T-helper 9 cell (primary cell): ENCODE measurements around the gene IGLL5.
"Not testable (repeated sequence)": the region's sequence is repeated elsewhere in the genome, so short reads cannot be mapped to it uniquely, and the experiment has no call there.

Experiments used
- DNase-seq: peaks from one replicate; pipeline ENCODE4 v3.0.0-alpha.2; 2020

IGLL5 gene

DNA sequence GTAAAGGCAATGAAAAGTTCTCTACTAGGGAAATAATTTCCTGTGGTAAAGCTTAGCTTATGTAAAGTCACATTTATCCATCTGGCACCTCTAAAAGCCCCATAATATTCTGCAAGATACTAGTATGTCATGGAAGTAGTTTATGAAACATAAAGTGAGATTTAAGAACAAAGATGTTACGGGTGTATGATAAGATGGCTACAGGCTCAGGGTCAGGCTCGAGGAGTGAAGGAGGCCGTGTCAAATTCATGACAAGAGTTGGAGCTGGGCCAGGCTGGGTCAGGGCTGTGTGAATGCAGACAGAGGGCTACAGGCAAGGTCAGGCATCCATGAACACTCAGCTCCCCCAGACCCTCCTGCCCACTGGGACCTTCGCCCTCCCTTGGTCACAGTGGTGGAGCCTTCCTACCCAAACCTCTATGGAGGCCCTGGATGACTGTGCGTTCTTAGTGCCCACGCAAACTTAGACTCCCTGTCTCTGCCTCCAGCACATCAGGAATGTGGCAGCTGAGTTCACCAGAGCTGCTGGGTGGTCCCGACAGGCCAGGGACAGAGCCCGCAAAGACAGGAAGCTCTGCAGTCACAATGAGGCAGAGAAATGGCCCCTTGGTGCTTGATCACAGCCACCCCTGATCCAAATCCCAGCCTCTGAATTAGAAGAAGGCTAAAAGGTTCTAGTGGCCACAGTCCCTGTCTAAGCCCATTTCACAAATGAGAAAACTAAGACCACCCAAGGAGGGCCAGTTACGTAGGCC is 14.8 kb downstream of the IGLL5 start:
- DNase-seq, result no peak

DNA sequence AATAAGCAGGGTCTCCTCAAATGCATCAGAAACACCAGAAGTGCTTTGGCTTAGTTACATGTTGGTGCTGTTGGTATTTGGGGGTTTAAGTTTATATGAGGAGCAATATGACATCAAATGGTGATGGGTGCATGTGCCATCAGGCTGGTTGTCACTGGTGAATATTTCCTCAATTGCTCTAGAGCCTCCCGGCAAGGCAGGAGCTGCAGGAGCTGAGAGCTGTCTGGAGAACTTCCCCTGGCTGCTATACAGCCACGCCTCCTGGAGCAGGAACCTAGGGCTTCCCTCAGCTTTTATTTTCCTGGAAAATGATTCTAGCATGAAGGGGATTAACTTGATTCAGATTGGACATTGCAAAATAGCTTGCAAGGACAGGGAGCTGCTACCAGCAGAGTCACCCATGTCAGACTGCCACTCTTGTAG is 15.8 kb downstream of the IGLL5 start:
- no peak for DNase-seq

DNA sequence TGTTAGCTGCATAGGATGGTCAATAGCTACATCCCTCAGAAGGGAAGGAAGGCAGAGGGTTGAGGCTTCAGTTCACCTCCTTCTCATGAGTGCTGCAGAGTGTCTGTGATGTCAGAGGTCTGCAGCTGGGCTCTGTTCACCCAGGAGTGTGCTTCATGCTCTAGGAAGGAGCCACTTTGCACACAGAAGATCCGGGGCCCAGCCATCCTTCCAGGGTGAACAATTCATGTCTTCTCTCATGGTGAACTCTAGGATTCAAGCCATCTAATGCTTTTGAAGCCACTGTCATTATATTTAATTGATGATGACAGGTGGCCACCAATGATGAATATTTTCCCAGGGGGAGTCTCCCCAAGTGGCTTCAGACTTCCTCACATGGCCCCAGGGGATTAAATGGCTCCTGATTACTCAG is 16.2 kb downstream of the IGLL5 start:
- DNase-seq, result not testable (repeated sequence)

DNA sequence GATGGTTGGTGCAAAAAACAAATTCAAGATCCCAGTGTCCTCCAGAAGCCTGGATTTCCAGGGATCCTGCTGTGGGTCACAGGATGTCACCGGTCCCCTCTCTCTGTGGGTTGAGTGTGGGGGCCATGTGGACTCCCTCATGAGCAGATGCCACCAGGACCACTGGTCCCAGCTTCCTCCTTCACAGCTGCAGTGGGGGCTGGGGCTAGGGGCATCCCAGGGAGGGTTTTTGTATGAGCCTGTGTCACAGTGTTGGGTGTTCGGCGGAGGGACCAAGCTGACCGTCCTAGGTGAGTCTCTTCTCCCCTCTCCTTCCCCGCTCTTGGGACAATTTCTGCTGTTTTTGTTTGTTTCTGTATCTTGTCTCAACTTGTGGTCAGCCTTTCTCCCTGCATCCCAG is 17.1 kb downstream of the IGLL5 start:
- DNase-seq, result not testable (repeated sequence)

DNA sequence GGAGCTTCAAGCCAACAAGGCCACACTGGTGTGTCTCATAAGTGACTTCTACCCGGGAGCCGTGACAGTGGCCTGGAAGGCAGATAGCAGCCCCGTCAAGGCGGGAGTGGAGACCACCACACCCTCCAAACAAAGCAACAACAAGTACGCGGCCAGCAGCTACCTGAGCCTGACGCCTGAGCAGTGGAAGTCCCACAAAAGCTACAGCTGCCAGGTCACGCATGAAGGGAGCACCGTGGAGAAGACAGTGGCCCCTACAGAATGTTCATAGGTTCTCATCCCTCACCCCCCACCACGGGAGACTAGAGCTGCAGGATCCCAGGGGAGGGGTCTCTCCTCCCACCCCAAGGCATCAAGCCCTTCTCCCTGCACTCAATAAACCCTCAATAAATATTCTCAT is 18.8 kb downstream of the IGLL5 start:
- not testable (repeated sequence) for DNase-seq

DNA sequence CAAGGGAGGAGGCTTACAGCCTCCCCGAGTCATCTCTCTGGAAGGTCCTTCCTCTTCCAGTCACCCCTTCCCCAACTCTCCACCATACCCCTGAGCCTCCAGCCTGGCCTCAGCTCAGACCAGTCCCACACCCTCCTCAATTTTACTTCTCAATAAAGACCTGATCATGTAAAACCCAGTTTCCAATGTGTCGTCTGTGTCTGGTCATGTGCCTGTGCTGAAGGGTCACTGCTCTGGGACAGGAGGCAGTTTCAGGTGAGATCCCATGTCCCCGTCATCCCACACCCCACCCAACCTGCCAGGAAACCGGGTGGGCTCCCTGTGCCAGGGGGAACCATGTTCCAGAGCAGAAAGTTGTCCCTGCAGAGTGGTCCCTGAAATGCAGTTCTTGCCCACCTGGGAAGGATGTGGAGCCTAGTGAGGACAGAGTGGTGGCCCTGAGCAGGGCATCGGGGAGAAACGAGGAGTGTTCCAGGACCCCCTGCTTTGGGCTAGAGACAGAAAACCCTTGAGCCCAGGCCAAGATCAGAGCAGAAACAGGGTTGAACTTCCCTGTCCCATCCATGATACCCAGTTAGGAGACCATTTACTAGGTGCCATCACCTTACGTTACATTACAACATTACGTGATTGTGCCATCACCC is 19.4 kb downstream of the IGLL5 start:
- DNase-seq, result no peak

DNA sequence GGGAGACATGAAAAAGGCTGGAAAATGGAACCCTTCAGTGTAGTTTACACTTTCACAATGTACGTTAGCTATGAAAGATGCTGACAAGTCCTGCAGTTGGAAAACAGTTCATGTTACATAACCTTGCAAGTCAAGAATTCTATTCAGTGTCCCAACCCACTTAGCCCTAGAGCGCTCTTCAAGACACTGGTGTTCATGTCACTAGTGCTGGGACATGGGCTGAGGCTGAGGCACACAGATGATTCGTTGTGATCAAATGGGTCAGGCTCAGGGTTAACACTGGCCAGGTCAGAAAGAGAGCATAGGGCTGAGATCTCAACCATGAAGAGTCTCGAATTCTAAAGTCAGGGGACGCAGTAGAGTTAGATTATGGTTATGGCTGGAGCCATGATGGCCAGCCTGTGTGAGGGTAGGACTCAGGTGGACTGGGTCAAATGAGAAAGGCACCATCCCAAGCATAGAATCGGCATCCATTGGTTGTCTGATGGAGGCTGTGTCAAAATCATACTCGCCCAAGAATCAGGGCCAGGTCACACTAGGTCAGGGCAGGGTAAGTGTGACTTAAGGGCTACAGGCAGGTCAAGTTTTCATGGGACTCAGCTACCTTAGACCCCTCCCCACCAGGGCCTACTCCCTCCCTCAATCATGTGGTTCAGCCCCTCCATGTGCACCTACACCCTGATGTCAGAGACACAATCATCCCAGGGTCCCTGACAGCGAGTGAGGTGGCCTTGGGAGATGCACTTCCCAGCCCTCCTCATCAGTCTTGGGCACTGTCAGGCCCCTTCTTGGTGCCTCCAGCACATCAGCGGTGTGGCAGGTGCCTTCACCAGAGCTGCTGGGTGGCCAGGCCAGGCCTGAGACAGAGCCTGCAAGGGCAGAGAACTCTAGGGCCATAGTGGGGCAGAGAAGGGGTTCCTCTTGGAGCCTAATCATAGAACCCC is 20.2 kb downstream of the IGLL5 start:
- no peak for DNase-seq

DNA sequence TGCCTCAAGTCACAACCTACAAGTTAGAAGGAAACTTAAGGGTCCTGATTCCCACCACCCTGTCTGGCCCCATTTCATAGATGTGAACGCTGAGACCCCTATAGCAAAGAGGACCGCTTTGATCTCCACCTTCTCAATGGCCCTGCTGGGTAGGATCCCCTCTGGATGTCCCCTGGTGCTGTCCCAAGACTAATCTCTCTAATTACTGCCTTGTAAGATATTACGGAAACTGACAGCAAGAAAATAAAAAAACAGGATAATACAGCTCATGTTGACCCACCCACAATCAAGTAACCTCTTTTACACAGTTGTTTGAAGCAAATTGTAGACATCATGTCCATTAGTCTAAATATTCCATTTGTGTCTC is 20.9 kb downstream of the IGLL5 start:
- DNase-seq, result no peak

DNA sequence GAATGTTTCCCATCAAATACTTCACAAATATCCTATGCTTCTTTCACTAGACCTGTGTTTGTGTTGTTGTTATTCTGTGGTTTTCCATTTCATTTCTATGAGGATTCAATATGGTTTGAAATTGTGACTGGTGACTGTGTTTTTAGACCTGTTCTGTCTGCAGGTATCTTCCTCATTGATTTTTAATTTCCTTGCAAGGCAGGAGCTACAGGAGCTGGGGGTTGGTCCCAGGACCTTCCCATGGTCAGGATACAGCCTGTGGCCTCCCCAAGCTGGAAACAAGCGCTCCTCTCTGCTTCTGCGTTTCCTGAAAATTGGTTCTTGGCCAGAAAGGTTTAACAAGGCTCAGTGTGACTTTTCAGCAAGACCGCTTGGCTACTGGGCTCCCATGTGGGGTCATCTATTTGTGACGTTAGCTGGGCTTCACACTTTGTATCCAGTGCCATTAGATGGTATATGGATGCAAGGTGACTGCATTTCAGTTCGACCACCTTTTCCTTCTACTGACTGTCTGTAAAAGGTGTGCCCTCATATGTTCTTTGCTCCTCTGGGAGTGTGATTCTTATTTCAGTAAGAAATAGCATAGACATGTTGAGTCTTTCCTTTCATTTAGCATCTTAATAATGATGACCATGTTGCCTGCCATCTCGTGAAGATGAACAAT is 21.5 kb downstream of the IGLL5 start:
- no peak for DNase-seq

DNA sequence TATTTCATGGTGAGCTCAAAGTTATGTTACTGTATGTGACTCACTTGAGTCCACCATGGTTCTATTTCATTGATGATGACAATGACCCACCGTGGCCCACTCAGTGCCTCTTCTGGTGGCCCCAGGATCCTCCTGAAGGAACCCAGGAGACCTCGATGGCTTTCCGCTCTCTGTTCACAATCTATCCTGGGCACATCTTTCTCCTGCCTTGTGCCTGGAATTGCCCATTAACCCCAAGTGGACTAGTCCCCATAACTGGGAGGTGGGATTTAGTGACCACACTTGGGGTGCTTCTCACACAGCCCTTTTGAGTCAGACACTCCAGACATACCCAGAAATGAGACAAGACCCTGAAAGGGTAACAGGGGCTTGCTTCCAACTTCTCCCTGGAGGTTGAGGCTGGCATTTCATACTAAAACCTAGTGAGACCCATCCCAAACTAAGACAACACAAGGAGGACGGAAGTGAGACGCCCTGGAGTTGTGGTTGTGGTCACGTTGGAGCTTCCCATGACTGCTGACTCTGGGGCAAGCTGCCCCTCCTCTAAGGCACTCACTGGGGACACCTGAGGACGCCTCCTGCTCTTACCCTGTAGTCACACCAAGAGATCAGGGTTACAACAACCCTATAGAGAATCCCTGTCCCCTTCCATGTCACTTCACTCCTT is 22.1 kb downstream of the IGLL5 start:
- no peak for DNase-seq

DNA sequence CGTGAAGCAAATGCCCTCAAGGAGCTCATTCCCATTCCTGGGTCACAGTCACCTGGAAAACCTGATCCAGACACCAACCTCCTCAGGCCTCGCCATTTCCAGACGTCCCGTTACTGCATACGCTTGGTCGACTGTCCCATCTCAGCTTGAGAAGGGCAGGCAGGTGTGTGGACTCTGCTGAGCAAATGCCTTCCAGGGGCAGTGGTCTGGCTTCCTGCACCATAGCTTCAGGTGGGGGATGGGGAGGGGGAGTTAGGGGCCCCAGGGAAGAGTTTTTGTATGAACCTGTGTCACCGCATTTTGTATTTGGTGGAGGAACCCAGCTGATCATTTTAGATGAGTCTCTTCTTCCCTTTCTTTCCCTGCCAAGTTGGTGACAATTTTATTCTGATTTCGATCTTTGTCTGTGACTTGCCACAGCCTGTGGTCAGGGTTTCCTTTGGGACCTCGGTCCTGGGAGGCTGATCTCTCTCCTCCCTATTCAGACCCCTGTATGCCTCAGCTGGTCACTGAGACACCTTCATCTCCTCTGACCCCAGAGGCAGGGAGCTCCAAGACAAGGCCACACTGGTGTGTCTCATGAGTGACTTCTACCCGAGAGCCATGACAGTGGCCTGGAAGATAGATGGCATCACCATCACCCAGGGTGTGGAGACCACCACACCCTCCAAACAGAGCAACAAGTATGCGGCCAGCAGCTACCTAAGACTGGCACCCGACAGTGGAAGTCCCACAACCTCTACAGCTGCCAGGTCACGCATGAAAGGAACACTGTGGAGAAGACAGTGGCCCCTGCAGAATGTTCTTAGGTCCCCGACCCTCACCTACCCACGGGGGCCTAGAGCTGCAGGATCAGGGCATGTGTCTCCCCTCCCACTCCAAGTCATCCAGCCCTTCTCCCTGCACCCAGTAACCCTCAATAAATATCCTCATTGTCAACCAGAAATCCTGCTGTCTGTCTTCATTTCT is 22.9 kb downstream of the IGLL5 start:
- no peak for DNase-seq

DNA sequence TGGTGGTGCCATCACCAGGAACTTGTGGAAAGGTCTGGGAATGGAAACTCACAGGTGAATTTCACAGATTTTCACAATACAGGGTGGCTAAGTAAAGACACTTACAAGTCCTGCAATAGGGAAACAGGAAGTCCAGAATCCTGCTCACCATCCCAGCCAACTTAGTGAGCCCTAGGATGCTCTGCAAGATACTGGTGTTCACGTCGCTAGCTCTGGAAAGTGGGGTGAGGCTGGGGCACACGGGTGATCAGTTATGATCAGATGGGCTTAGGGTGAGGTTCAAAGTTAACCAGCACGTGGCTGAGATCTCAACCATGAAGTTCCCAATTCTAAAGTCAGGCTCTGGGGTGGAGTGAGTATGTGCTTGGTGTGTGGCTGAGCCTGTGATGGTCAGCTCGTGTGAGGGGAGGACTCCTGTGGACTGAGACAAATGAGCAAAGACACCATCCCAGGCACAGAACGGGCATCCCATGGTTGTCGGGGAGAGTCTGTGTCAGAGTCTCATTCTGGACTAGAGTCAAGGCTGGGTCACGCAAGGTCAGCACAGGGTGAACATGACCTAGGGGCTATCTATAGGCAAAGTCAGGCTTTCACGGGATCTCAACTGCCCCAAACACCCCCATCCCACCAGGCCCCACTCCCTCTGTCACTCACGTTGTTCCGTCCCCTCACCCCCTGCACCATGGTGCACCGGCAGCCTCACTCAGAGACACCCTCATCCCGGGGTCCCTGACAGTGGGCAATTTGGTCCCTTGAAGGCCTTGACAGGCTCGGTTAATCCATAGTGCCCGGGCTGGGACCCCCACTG is 23.9 kb downstream of the IGLL5 start:
- no peak for DNase-seq

DNA sequence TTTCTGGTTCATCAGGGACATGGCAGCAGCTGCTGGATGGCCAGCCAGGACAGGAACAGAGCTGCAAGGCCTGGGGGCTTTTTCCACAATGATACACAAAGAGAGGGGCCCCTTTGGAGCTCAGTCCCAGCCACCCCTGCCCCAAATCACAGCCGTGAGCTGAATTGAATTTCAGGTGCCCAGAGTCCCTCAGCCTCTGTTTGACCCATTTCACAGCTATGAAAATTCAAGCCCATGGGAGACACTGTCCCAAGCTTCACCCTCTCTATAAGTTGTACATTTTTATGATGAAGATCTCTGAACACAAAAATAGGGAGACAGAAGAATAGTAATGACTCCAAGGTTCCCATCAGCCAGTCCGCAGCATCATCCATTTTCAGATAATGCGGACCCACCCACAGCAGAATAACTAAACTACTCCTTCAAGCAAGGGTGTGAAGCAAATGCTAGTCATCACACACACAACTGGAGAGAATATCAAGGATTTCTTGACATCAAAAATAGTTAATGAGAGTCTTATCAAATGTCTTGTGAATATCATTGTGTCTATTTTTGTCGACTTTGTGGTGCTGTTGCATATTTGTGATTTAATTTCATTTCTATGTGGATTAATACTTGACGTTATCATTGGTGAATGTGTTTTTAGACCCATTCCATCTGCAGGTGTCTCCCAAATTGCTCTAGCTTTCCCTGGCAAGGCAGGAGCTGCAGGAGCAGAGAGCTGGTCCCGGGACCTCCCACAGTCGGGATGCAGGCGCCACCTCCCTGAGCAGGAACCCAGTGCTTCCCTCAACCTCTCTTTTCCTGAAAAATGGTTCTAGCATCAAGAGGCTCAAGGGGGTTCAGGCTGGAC is 24.7 kb downstream of the IGLL5 start:
- DNase-seq, result no peak

DNA sequence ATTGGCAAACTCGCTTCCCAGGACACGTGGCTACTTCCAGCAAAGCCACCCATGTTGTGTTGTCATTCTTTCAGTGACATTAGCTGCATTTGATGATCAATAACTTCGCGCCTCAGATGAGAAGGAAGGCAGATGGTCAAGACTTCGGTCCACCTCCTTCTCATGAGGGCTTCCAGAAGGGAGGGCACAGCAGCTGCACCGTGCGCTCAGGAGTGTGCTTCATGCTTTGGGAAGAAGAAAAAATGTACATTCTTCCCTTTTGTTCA is 25.3 kb downstream of the IGLL5 start:
- DNase-seq, result no peak

DNA sequence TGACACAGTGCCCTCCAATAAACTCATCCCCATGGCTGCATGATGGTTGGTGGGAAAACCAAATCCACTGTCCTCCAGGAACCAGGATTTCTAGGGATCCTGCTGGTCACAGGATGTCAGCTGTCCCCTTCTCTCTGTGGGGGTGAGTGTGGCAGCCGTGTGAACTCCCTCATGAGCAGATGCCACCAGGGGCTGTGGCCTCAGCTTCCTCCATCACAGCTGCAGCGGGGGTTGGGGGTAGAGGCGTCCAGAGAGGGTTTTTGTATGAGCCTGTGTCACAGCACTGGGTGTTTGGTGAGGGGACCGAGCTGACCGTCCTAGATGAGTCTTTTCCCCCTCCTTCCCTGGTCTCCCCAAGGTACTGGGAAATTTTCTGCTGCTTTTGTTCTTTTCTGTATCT is 26.4 kb downstream of the IGLL5 start:
- DNase-seq, result no peak

DNA sequence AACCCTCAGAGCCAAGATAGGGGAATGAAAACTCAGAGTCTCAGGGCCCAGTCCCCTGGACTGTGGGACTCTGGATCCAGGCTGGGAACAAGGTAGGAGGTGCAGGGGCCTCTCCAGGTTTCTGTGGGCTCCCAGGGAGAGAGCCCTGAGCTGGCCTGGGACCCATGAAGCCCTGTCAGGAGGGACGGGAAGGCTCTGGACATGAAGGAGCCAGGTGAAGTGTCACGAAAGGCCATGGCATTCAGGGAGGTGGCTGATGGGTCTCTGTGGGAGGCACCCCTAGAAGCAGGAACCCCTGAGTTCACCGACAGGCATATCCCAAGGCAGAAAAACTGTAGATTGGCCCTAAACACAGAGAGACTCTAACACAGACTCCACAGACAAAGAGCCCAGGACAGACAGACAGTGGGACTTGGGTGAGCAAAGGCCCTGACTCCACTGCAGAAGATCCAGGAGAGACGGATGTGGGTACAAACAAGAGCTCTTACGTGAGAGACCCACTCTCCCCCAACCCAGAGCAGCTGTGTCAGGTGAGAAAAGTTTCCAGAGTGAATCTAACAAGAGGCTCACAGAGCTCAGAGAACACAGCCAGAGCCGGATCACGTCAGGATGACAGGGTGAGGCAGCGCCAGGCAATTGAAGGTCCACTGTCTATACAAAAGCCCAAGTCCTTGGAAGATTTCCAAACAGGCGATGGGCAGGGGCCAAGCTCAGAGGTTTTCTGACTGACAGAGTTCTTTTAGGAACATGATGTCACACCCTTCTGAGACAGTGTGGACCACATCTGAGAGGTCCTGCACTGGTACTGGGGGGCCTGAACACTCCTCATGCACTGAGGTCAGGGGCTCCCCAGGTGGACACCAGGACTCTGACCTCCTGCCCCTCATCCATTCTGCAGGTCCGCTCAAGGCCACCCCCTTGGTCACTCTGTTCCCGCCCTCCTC is 27.4 kb downstream of the IGLL5 start:
- no peak for DNase-seq

DNA sequence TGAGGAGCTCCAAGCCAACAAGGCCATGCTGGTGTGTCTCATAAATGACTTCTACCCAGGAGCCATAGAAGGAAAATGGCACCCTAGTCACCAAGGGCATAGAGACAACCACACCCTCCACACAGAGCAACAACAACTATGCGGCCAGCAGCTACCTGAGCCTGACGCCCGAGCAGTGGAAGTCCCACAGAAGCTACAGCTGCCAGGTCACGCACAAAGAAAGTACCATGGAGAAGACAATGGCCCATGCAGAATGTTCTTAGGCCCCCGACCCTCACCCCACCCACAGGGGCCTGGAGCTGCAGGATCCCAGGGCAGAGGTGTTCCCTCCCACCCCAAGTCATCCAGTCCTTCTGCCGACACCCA is 28.0 kb downstream of the IGLL5 start:
- no peak for DNase-seq

DNA sequence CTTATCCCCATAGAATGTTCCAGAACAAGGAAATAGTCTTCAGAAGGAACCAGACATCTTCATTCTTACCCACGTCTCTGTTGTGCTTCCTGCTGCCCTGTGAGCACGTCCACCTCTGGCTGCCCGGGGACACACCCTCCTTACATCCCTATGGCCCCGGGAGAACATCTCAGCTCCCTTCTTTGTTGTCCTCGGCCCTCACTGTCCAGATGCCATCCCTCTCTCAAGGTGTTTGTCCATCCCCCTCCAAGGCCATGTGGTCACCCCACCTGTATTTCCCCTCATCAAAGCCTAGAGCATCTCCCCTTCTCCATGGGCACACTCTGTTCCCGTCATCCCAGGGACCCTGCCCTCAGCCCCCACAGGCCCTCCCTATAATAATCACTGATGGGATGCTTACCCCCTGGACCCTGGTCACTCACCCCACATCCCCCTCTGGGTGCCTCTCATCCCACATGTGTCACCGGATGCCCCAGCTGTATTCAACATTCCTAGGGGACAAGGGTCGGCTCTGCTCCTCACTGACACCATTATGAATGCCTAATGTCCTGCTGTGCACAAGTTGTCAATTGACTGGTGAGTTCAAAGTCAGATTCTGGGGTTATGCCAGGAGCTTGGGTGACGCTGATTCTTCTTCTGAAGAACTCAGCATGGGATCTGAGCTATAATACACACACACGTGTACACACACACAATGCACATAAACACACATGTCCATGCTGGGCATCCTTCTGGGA is 28.8 kb downstream of the IGLL5 start:
- no peak for DNase-seq
